ENCODE results near the gene NKIRAS1. TPM values are rescaled to one million over a fixed set of nuclear protein-coding genes. Genes with fewer than 3 reads are reported as not detected.

Gene NKIRAS1
- total and polyA plus RNA-seq, 3 experiments from 2014 or later: 5.3 to 7.2 (median 6.1) TPM

DNA sequence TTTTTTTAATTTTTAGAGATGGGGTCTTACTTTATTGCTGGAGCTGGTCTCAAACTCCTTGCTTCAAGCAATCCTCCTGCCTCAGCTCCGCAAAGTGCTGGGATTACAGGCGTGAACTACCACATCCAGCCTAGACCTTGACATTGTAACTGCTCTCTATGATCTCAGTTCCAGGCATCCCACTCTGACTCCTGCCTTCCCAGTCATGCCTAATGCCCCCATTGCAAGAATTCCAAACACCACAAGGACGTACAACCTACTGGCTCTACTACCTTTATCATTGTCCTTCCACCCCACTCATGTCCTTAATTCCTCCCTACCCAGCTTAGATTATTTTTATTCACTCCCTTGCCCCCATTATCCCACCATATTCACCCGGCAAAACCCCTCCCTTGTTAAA, 21.6 kb downstream of the NKIRAS1 start:
- DNase-seq: no peak
- no peaks in the 10 kb centered on the region for H3K9me3 ChIP-seq (ENCODE audit: low read length)
- no peak overlapping the region for H3K4me3 ChIP-seq (ENCODE audit: low read length)
- peaks cover 0 to 61% (median 14%) of the 10 kb centered on the region in 3 donors for H3K36me3 Mint-ChIP-seq
- H3K9me3 Mint-ChIP-seq: no peaks in the 10 kb centered on the region
- H3K4me1 Mint-ChIP-seq: peaks cover 0 to 5% (median 2%) of the 10 kb centered on the region in 3 donors
- CTCF ChIA-PET: interaction anchor here (1.3 kb wide), 1 partner anchor 110 kb away, joined by 3 read pairs; no protein-coding TSS in a partner anchor
- no peaks in the 10 kb centered on the region for H3K27me3 ChIP-seq (ENCODE audit: insufficient read depth, low read length, poor library complexity, severe bottlenecking)
- no peak overlapping the region for H3K4me3 Mint-ChIP-seq
- no peaks in the 10 kb centered on the region for H3K27me3 Mint-ChIP-seq
- no peaks in the 10 kb centered on the region for H3K4me1 ChIP-seq (ENCODE audit: insufficient read depth, low read length)
- no peaks in the 10 kb centered on the region for H3K36me3 ChIP-seq (ENCODE audit: insufficient read depth, low read length)
- peak overlapping the region in 3 of 8 donors; percentile 45 to 68 (median 47) for H3K27ac Mint-ChIP-seq
- H3K27ac ChIP-seq (ENCODE audit: low read depth, low read length): no peak overlapping the region
- POLR2A ChIA-PET: no interaction called here

DNA sequence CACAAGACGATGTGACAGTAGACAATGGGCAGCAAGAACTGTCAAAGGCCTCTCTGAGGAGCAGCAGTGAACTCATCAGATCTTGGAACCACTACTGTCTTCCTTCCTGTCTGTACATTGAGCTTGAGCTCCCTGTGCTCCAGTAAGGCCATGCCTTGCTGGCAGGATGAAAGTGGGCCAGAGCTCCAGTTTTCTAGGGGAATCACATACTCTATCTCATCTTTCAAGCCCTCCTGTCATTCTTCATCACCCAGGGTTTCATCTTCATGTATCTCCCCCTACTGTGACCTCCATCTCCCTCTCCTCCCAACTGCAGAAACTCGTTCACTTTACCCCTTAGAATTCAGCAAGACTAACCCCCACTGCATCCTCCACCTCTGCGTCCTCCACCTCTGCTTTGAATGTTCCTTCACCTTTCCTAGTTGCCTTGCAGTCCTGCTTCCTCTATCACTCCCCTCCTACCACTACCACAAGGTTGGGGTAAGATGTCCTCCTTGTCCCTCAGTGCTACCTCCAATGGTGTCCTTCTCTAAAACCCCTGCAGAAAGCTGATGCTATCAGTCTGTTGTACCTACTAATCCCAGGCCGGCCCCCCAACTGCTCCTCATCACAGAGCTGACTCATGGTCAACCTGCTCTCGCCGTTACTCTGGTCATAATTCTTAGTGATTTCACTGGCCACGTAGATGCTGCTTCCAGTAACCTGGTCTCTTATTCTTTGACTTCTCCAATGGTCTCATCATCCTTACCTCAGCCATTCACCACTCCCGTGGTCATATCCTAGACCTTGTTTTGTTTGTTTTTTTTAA, 22.3 kb downstream of the NKIRAS1 start:
- H3K4me3 Mint-ChIP-seq: no peak overlapping the region
- peaks cover 0 to 5% (median 2%) of the 10 kb centered on the region in 3 donors for H3K4me1 Mint-ChIP-seq
- H3K27ac ChIP-seq (ENCODE audit: low read depth, low read length): no peak overlapping the region
- H3K27ac Mint-ChIP-seq: peak overlapping the region in 4 of 8 donors; percentile 25 to 61 (median 56)
- ChIA-PET CTCF (interaction anchor here (1.0 to 1.3 kb wide), 2 partner anchors 24 to 111 kb away, joined by 3 read pairs; no protein-coding TSS in a partner anchor), POLR2A (no interaction called here)
- no peaks in the 10 kb centered on the region for H3K9me3 Mint-ChIP-seq
- no peaks in the 10 kb centered on the region for H3K36me3 ChIP-seq (ENCODE audit: insufficient read depth, low read length)
- no peaks in the 10 kb centered on the region for H3K27me3 Mint-ChIP-seq
- no peaks in the 10 kb centered on the region for H3K4me1 ChIP-seq (ENCODE audit: insufficient read depth, low read length)
- no peaks in the 10 kb centered on the region for H3K27me3 ChIP-seq (ENCODE audit: insufficient read depth, low read length, poor library complexity, severe bottlenecking)
- no peaks in the 10 kb centered on the region for H3K9me3 ChIP-seq (ENCODE audit: low read length)
- no peak overlapping the region for H3K4me3 ChIP-seq (ENCODE audit: low read length)
- DNase-seq: no peak
- H3K36me3 Mint-ChIP-seq: peaks cover 0 to 59% (median 13%) of the 10 kb centered on the region in 3 donors

- Histone ChIP-seq H3K9me3 (ENCODE audit: low read length) (no peaks in the 10 kb centered on the region), H3K27me3 (ENCODE audit: insufficient read depth, low read length, poor library complexity, severe bottlenecking) (no peaks in the 10 kb centered on the region), H3K36me3 (ENCODE audit: insufficient read depth, low read length) (no peaks in the 10 kb centered on the region), H3K4me1 (ENCODE audit: insufficient read depth, low read length) (no peaks in the 10 kb centered on the region), H3K4me3 (ENCODE audit: low read length) (no peak overlapping the region), H3K27ac (ENCODE audit: low read depth, low read length) (no peak overlapping the region)
- peak overlapping the region in 1 of 8 donors; percentile 68 for H3K27ac Mint-ChIP-seq
- CTCF ChIA-PET: no interaction called here
- POLR2A ChIA-PET: interaction anchor here (0.7 kb wide), 1 partner anchor 9 kb away, joined by 3 read pairs; no protein-coding TSS in a partner anchor
- no peak for DNase-seq
- no peaks in the 10 kb centered on the region for H3K9me3 Mint-ChIP-seq
- H3K4me1 Mint-ChIP-seq: peaks cover 0 to 8% (median 0%) of the 10 kb centered on the region in 3 donors
- no peak overlapping the region for H3K4me3 Mint-ChIP-seq
- peaks cover 0 to 37% (median 8%) of the 10 kb centered on the region in 3 donors for H3K36me3 Mint-ChIP-seq
- no peaks in the 10 kb centered on the region for H3K27me3 Mint-ChIP-seq
Measured at GRCh38 chr3:23889950-23890349, 26.8 kb downstream of the NKIRAS1 start.

- no peak for DNase-seq
- H3K27me3 ChIP-seq (ENCODE audit: insufficient read depth, low read length, poor library complexity, severe bottlenecking): no peaks in the 10 kb centered on the region
- no peak overlapping the region for H3K27ac ChIP-seq (ENCODE audit: low read depth, low read length)
- no peaks in the 10 kb centered on the region for H3K9me3 Mint-ChIP-seq
- H3K36me3 ChIP-seq (ENCODE audit: insufficient read depth, low read length): no peaks in the 10 kb centered on the region
- peaks cover 0 to 4% (median 0%) of the 10 kb centered on the region in 3 donors for H3K4me1 Mint-ChIP-seq
- no peaks in the 10 kb centered on the region for H3K9me3 ChIP-seq (ENCODE audit: low read length)
- H3K36me3 Mint-ChIP-seq: peaks cover 0 to 34% (median 4%) of the 10 kb centered on the region in 3 donors
- ChIA-PET CTCF (interaction anchor here (1.4 to 1.9 kb wide), 3 partner anchors 28 to 791 kb away, joined by 3 to 12 read pairs (median 8); partner anchors contain the start of genes NKIRAS1 and RPL15), POLR2A (interaction anchor here (0.7 kb wide), 1 partner anchor 10 kb away, joined by 3 read pairs; no protein-coding TSS in a partner anchor)
- no peaks in the 10 kb centered on the region for H3K4me1 ChIP-seq (ENCODE audit: insufficient read depth, low read length)
- H3K27me3 Mint-ChIP-seq: no peaks in the 10 kb centered on the region
- peak overlapping the region in 2 of 8 donors; percentile 82 to 86 for H3K27ac Mint-ChIP-seq
- no peak overlapping the region for H3K4me3 ChIP-seq (ENCODE audit: low read length)
- no peak overlapping the region for H3K4me3 Mint-ChIP-seq
Measured at GRCh38 chr3:23889386-23889785, 27.4 kb downstream of the NKIRAS1 start.

DNA sequence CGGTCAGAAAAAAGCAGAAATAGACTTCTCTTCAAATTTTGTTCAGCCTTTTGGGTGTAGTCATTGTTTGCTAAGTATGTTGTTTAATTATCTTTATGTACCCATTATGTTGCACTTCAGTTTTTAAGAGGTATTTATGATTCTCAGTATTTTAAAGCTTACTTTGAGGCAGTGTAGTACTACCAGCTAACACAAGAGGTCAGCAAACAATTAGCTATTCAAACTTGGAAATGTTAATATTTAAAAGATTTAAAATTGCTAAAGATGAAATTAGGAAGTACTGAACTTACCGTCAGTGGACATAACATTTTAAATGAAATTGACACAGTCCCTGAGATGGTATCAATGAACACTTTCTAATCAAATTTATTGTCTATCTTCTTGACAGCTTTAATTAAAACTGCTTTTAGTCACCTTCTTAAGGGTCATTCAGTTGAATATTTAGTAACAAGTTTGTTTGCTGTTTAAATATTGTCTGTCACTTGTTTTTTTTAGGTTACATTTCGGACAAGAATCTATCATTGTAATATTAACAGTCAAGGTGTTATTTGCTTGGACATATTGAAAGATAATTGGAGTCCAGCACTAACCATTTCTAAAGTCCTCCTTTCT, 28.1 kb downstream of the NKIRAS1 start:
- Mint-ChIP-seq H3K36me3 (peaks cover 0 to 29% (median 4%) of the 10 kb centered on the region in 3 donors), H3K4me1 (peaks cover 0 to 2% (median 1%) of the 10 kb centered on the region in 3 donors), H3K27ac (no peak overlapping the region), H3K27me3 (no peaks in the 10 kb centered on the region), H3K4me3 (no peak overlapping the region), H3K9me3 (no peaks in the 10 kb centered on the region)
- Histone ChIP-seq H3K4me3 (ENCODE audit: low read length) (no peak overlapping the region), H3K27ac (ENCODE audit: low read depth, low read length) (no peak overlapping the region), H3K9me3 (ENCODE audit: low read length) (no peaks in the 10 kb centered on the region), H3K4me1 (ENCODE audit: insufficient read depth, low read length) (no peaks in the 10 kb centered on the region), H3K36me3 (ENCODE audit: insufficient read depth, low read length) (no peaks in the 10 kb centered on the region), H3K27me3 (ENCODE audit: insufficient read depth, low read length, poor library complexity, severe bottlenecking) (no peaks in the 10 kb centered on the region)
- DNase-seq: peak in 2 of 5 donors; percentile 14 to 31
- CTCF ChIA-PET: interaction anchor here (0.9 to 1.9 kb wide), 6 partner anchors 29 to 792 kb away, joined by 3 to 12 read pairs (median 5); partner anchors contain the start of genes NKIRAS1 and RPL15
- POLR2A ChIA-PET: no interaction called here

- no peaks in the 10 kb centered on the region for H3K27me3 Mint-ChIP-seq
- H3K36me3 Mint-ChIP-seq: peaks cover 0 to 32% (median 11%) of the 10 kb centered on the region in 3 donors
- peaks cover 5 to 16% (median 7%) of the 10 kb centered on the region in 3 donors for H3K4me1 Mint-ChIP-seq
- H3K27me3 ChIP-seq (ENCODE audit: insufficient read depth, low read length, poor library complexity, severe bottlenecking): no peaks in the 10 kb centered on the region
- H3K27ac Mint-ChIP-seq: peak overlapping the region in 3 of 8 donors; percentile 3 to 40 (median 8)
- ChIA-PET CTCF (no interaction called here), POLR2A (no interaction called here)
- H3K27ac ChIP-seq (ENCODE audit: low read depth, low read length): no peak overlapping the region
- no peak for DNase-seq
- no peaks in the 10 kb centered on the region for H3K9me3 ChIP-seq (ENCODE audit: low read length)
- no peaks in the 10 kb centered on the region for H3K36me3 ChIP-seq (ENCODE audit: insufficient read depth, low read length)
- no peaks in the 10 kb centered on the region for H3K9me3 Mint-ChIP-seq
- H3K4me3 Mint-ChIP-seq: no peak overlapping the region
- H3K4me3 ChIP-seq (ENCODE audit: low read length): no peak overlapping the region
- H3K4me1 ChIP-seq (ENCODE audit: insufficient read depth, low read length): no peaks in the 10 kb centered on the region
Measured at GRCh38 chr3:23886311-23886710, 30.5 kb downstream of the NKIRAS1 start.

GRCh38 chr3:23885210-23885609, 31.6 kb downstream of the NKIRAS1 start:
- CTCF ChIA-PET: no interaction called here
- H3K27me3 Mint-ChIP-seq: no peaks in the 10 kb centered on the region
- H3K4me1 ChIP-seq (ENCODE audit: insufficient read depth, low read length): peaks cover 5% of the 10 kb centered on the region
- peak overlapping the region in 1 of 8 donors; percentile 29 for H3K27ac Mint-ChIP-seq
- peaks cover 0 to 30% (median 11%) of the 10 kb centered on the region in 3 donors for H3K36me3 Mint-ChIP-seq
- H3K9me3 Mint-ChIP-seq: no peaks in the 10 kb centered on the region
- H3K9me3 ChIP-seq (ENCODE audit: low read length): no peaks in the 10 kb centered on the region
- no peak for DNase-seq
- peaks cover 12 to 27% (median 14%) of the 10 kb centered on the region in 3 donors for H3K4me1 Mint-ChIP-seq
- no peak overlapping the region for H3K4me3 Mint-ChIP-seq
- POLR2A ChIA-PET: no interaction called here
- H3K27me3 ChIP-seq (ENCODE audit: insufficient read depth, low read length, poor library complexity, severe bottlenecking): no peaks in the 10 kb centered on the region
- H3K36me3 ChIP-seq (ENCODE audit: insufficient read depth, low read length): no peaks in the 10 kb centered on the region
- H3K4me3 ChIP-seq (ENCODE audit: low read length): no peak overlapping the region
- no peak overlapping the region for H3K27ac ChIP-seq (ENCODE audit: low read depth, low read length)

DNA sequence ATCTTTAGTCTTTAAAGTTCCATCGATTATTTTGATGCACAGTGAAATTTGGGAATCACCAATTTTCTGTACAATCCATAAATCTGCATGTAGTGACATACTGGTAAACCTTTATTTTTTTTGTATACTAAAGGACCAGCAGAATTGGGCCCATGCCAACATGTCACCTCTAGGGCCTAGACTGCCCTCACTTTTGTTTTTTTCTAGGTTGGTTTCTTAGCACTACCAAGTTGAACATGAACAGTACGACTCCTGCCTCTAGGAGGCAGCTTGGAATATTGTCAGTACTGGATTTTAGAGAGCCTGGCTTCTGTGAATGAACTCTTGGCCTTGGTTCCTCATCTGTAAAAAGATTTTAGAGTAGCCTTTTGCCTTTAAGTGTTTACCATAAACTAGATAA, 32.3 kb downstream of the NKIRAS1 start:
- Mint-ChIP-seq H3K27me3 (no peaks in the 10 kb centered on the region), H3K9me3 (no peaks in the 10 kb centered on the region), H3K4me1 (peaks cover 14 to 28% (median 14%) of the 10 kb centered on the region in 3 donors), H3K4me3 (peak overlapping the region in 1 of 7 donors; percentile 32), H3K27ac (peak overlapping the region in 1 of 8 donors; percentile 50), H3K36me3 (peaks cover 0 to 26% (median 12%) of the 10 kb centered on the region in 3 donors)
- CTCF ChIA-PET: no interaction called here
- no peak for DNase-seq
- no peaks in the 10 kb centered on the region for H3K9me3 ChIP-seq (ENCODE audit: low read length)
- POLR2A ChIA-PET: no interaction called here
- no peak overlapping the region for H3K4me3 ChIP-seq (ENCODE audit: low read length)
- H3K27ac ChIP-seq (ENCODE audit: low read depth, low read length): no peak overlapping the region
- H3K4me1 ChIP-seq (ENCODE audit: insufficient read depth, low read length): peaks cover 8% of the 10 kb centered on the region
- no peaks in the 10 kb centered on the region for H3K27me3 ChIP-seq (ENCODE audit: insufficient read depth, low read length, poor library complexity, severe bottlenecking)
- H3K36me3 ChIP-seq (ENCODE audit: insufficient read depth, low read length): no peaks in the 10 kb centered on the region
